Heart left ventricle (tissue), 13 donors: ENCODE results near the gene ZNF25.

Experiments
- POLR2A ChIP-seq, 2 donors: fragments of 450-650 bp; IDR thresholded peaks; one replicate each; pipeline ENCODE4 v1.6.1; 2017; ENCODE audit warnings: antibody characterized with exemption in 2 of 2, mild to moderate bottlenecking in 2 of 2, moderate library complexity in 2 of 2
- TF ChIP-seq, protein P1 (sequence below), 12 donors: fragments of 200-600 bp; sonication (generic) in 4 of 12; IDR thresholded peaks; one replicate each; pipeline versions ENCODE4 v1.5.0 to v1.8.0; 2018 to 2022; ENCODE audit warnings: antibody characterized with exemption in 12 of 12, mild to moderate bottlenecking in 5 of 12
- donor health status: ischemic (EF 13 %, LVEDD 7.1; RV severe dilation, severe dysfunction).
- donor health status: DM: no; HTN: yes; CAD: no.
- donor health status: DM: no; HTN: no; CAD: no.
- donor health status: ischemic (EF 25% LVEDD 6.9; RV normal size, moderate dysfunction).
- donor health status: ischemic (EF 25% LVEDD 5.7; RV mildly dilated, moderate dysfunction).
- donor health status: ischemic (EF 35%, LVEDD 5.7; RV mildly dilated, moderate dysfunction).
- donor health status: nonischemic (EF 11% LVEDD 7.7; RV severe dilation, severe dysfunction).
- donor health status: DM: yes; HTN: yes; CAD: no.
- donor health status: PGD.
- donor health status: ischemic (EF 29% LVEDD 5.4; RV normal size, mild dysfunction).
- donor health status: nonischemic (EF 23%, LVEDD 6.1; RV moderate dilation, normal function).

GRCh38 chr10:38007551-38007950 lies 31.1 kb upstream of the ZNF25 start:
- TF ChIP-seq, protein P1, sequence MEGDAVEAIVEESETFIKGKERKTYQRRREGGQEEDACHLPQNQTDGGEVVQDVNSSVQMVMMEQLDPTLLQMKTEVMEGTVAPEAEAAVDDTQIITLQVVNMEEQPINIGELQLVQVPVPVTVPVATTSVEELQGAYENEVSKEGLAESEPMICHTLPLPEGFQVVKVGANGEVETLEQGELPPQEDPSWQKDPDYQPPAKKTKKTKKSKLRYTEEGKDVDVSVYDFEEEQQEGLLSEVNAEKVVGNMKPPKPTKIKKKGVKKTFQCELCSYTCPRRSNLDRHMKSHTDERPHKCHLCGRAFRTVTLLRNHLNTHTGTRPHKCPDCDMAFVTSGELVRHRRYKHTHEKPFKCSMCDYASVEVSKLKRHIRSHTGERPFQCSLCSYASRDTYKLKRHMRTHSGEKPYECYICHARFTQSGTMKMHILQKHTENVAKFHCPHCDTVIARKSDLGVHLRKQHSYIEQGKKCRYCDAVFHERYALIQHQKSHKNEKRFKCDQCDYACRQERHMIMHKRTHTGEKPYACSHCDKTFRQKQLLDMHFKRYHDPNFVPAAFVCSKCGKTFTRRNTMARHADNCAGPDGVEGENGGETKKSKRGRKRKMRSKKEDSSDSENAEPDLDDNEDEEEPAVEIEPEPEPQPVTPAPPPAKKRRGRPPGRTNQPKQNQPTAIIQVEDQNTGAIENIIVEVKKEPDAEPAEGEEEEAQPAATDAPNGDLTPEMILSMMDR (IDR thresholded peaks at IDR 0.05): no peak
- TF ChIP-seq POLR2A (IDR thresholded peaks at IDR 0.05): no peak
